ENCODE results near the gene RBP5.
A peak's percentile ranks its signal among the peaks of the same experiment; 100 is the strongest.

Gene RBP5

GRCh38 chr12:7096979-7097378, 31.7 kb downstream of the RBP5 start:
- H3K4me3 ChIP-seq (ENCODE audit: low read depth, low read length) = no peak overlapping the region
- DNase-seq (ENCODE audit: low read depth) = no peak
- TF ChIP-seq CTCF (IDR thresholded peaks at IDR 0.05; ENCODE audit: low read depth, low read length, missing control alignments) = no peak

- TF ChIP-seq CTCF (IDR thresholded peaks at IDR 0.05; ENCODE audit: low read depth, low read length, missing control alignments) = no peak
- no peak for DNase-seq (ENCODE audit: low read depth)
- no peak overlapping the region for H3K4me3 ChIP-seq (ENCODE audit: low read depth, low read length)
Measured at GRCh38 chr12:7096006-7096932, 32.4 kb downstream of the RBP5 start.

GRCh38 chr12:7093892-7094291, 34.8 kb downstream of the RBP5 start:
- no peak overlapping the region for H3K4me3 ChIP-seq (ENCODE audit: low read depth, low read length)
- TF ChIP-seq CTCF (IDR thresholded peaks at IDR 0.05; ENCODE audit: low read depth, low read length, missing control alignments) = no peak
- DNase-seq (ENCODE audit: low read depth) = no peak

- no peak for TF ChIP-seq CTCF (IDR thresholded peaks at IDR 0.05; ENCODE audit: low read depth, low read length, missing control alignments)
Measured at GRCh38 chr12:7093486-7093885, 35.2 kb downstream of the RBP5 start.

GRCh38 chr12:7092986-7093460, 35.7 kb downstream of the RBP5 start:
- no peak for TF ChIP-seq CTCF (IDR thresholded peaks at IDR 0.05; ENCODE audit: low read depth, low read length, missing control alignments)
- no peak overlapping the region for H3K4me3 ChIP-seq (ENCODE audit: low read depth, low read length)

More at GRCh38 chr12:7093486-7093885, 35.2 kb downstream of the RBP5 start:
- no peak for DNase-seq (ENCODE audit: low read depth)
- no peak overlapping the region for H3K4me3 ChIP-seq (ENCODE audit: low read depth, low read length)

GRCh38 chr12:7092229-7092985, 36.3 kb downstream of the RBP5 start, which contains the start of gene C1R:
TSS of gene C1R (minus strand) at chr12:7092445. CDS start at chr12:7092388, 57 bp downstream.
- DNase-seq (ENCODE audit: low read depth) = no peak
- peak; percentile 90 for TF ChIP-seq CTCF (IDR thresholded peaks at IDR 0.05; ENCODE audit: low read depth, low read length, missing control alignments)
- peak within 1 kb of the TSS; percentile 28 for H3K4me3 ChIP-seq (ENCODE audit: low read depth, low read length)

More at GRCh38 chr12:7092986-7093460, 35.7 kb downstream of the RBP5 start:
- no peak for DNase-seq (ENCODE audit: low read depth)
